Left lung (tissue), 10 donors: ENCODE data around the gene UNC13C. TPM values are rescaled to one million over a fixed set of nuclear protein-coding genes. Genes with fewer than 3 reads are reported as not detected.

Experiments used
- ATAC-seq: fragments of 200-7000 bp; cut with Tn5 transposase; one replicate; pipeline ENCODE4 v1.9.1; 2020; ENCODE audit warnings: moderate library complexity
- DNase-seq, 4 donors: peaks; one replicate each; pipeline ENCODE4 v3.0.0-alpha.2; 2013 to 2020
- H3K27ac ChIP-seq, 2 donors: fragments of 200-600 bp; sonication (generic) in 1 of 2; one replicate each; pipeline versions ENCODE4 v1.5.0 to v1.8.0; 2020 to 2021
- H3K27me3 ChIP-seq, 2 donors: fragments of 200-600 bp; sonication (generic) in 1 of 2; one replicate each; pipeline versions ENCODE4 v1.5.0 to v1.8.0; 2020 to 2021
- H3K36me3 ChIP-seq, 2 donors: fragments of 200-600 bp; sonication (generic) in 1 of 2; one replicate each; pipeline versions ENCODE4 v1.5.0 to v1.8.0; 2020 to 2021
- H3K4me1 ChIP-seq, 2 donors: fragments of 200-600 bp; one replicate each; pipeline ENCODE4 v1.8.0; 2021
- H3K4me3 ChIP-seq, 2 donors: fragments of 200-600 bp; sonication (generic) in 1 of 2; one replicate each; pipeline versions ENCODE4 v1.5.0 to v1.8.0; 2020 to 2021; ENCODE audit warnings: mild to moderate bottlenecking in 1 of 2
- H3K9me3 ChIP-seq, 2 donors: fragments of 200-600 bp; sonication (generic) in 1 of 2; one replicate each; pipeline versions ENCODE4 v1.5.0 to v1.8.0; 2020 to 2021
- CTCF ChIP-seq, 2 donors: fragments of 200-600 bp; sonication (generic) in 1 of 2; IDR thresholded peaks; one replicate each; pipeline versions ENCODE4 v1.5.0 to v1.8.0; 2021; ENCODE audit warnings: antibody characterized with exemption in 2 of 2
- intact Hi-C, 2 donors: fragments of 100-400 bp; cut with DNase I; formaldehyde crosslinking; loops; one replicate each; pipeline versions ENCODE4 v1.11.2 to v1.14.2; 2022
- polyA plus RNA-seq, 6 donors: library from polyadenylated mRNA; unstranded; fragments of 120-200 nt; gene quantifications; one replicate each; pipeline ENCODE4 v1.2.1, GENCODE V29; 2013; ENCODE audit not compliant: insufficient read length in 6 of 6
- total RNA-seq, 2 donors: library from RNA; stranded (reverse); fragmentation: NEBNext Ultra II Directional; extraction: Animal tissue kit (Norgen Biotek cat#: 25700); gene quantifications; one replicate each; pipeline ENCODE4 v1.2.1, GENCODE V29; 2021
- donor health status: DM: no; HTN: yes; CAD: no.
- donor health status: DM: no; HTN: no; CAD: no.

Gene UNC13C
- total and polyA plus RNA-seq, 8 donors: 0.03 to 19.2 (median 12.8) TPM

GRCh38 chr15:54605043-54605442 is 626.8 kb downstream of the UNC13C start:
- Histone ChIP-seq H3K27ac (no peak overlapping the region), H3K4me3 (no peak overlapping the region), H3K27me3 (no peaks in the 10 kb centered on the region), H3K36me3 (no peaks in the 10 kb centered on the region), H3K4me1 (no peaks in the 10 kb centered on the region), H3K9me3 (no peaks in the 10 kb centered on the region)
- intact Hi-C loops: no loop called here
- TF ChIP-seq CTCF (IDR thresholded peaks at IDR 0.05): no peak
- DNase-seq (peak in 1 of 4 donors; percentile 81), ATAC-seq (no peak)

DNA sequence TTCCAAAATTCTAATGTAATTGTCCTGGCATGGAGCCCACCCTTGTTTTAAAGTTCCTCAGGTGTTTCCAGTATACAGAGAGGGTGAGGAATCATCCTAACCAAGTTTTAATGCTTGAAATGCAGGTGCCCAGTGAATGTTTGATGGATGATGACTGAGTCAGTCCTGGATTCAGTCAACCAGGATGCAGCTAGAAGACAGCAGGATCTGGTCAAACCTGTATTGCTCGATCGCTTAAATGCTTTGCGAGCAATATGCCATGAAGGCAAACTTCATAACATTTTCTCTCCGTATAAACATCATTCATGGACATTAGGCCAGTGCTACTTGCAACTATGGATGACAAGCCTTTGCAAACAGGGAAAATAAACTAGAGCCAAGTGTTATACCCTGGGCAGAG is 627.3 kb downstream of the UNC13C start:
- TF ChIP-seq CTCF (IDR thresholded peaks at IDR 0.05): no peak
- no peak overlapping the region for H3K27ac ChIP-seq
- no peaks in the 10 kb centered on the region for H3K27me3 ChIP-seq
- DNase-seq: no peak
- no peaks in the 10 kb centered on the region for H3K4me1 ChIP-seq
- intact Hi-C loops: no loop called here
- no peaks in the 10 kb centered on the region for H3K9me3 ChIP-seq
- no peak for ATAC-seq
- no peak overlapping the region for H3K4me3 ChIP-seq
- H3K36me3 ChIP-seq: no peaks in the 10 kb centered on the region

DNA sequence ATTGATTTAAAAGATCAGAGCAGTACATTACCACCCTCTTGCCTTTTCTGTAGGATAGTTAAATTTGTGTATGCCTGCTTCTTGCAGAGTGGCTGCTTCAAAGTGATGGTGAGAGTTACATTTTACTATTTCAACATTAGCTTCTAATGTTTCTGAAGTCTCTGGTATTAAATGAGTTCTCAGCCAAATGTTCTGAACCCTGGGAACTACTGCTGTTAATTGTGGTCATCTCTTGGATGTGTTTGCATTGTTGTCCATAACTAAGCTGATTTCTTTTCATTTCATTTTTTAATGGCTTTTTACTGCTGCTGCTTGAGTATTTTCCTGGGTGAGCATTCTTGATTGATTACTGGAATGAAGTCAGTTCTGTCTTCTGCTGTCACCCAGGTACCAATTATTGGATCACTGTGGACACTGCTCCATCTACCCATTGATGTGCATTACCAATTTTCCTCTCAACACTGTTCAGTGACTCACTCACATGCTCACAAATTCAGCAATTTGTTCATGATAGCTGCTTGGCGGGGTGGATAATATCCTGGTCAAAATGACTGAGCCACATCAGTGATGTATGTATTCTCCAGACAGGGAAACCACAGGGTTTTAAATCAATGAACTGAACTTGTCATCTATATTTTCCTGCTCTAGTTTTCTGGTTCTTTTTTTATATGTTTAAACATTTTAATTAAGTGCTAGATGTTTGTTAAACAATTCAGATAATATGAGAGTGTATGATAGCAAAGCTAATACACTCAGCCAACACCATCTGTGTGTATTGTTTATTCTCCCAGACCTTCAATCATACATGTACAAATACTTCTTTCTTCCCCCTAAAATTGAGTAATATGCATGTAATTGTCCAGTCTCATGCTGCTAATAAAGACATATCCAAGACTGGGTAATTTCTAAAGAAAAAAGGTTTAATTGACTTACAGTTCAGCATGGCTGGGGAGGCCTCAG is 630.9 kb downstream of the UNC13C start:
- H3K27ac ChIP-seq: no peak overlapping the region
- no peak overlapping the region for H3K4me3 ChIP-seq
- DNase-seq: peak in 2 of 4 donors; percentile 24 to 60
- no peaks in the 10 kb centered on the region for H3K27me3 ChIP-seq
- ATAC-seq: no peak
- no peak for TF ChIP-seq CTCF (IDR thresholded peaks at IDR 0.05)
- no peaks in the 10 kb centered on the region for H3K9me3 ChIP-seq
- H3K36me3 ChIP-seq: no peaks in the 10 kb centered on the region
- no peaks in the 10 kb centered on the region for H3K4me1 ChIP-seq
- intact Hi-C loops: no loop called here

GRCh38 chr15:54618120-54618519 is 639.9 kb downstream of the UNC13C start:
- Histone ChIP-seq H3K27ac (no peak overlapping the region), H3K4me3 (no peak overlapping the region), H3K27me3 (no peaks in the 10 kb centered on the region), H3K9me3 (no peaks in the 10 kb centered on the region), H3K4me1 (no peaks in the 10 kb centered on the region), H3K36me3 (no peaks in the 10 kb centered on the region)
- intact Hi-C loops: no loop called here
- TF ChIP-seq CTCF (IDR thresholded peaks at IDR 0.05): no peak
- no peak for DNase-seq
- ATAC-seq: no peak

GRCh38 chr15:54619180-54619579 is 640.9 kb downstream of the UNC13C start:
- no peak for TF ChIP-seq CTCF (IDR thresholded peaks at IDR 0.05)
- H3K27me3 ChIP-seq: no peaks in the 10 kb centered on the region
- no peaks in the 10 kb centered on the region for H3K4me1 ChIP-seq
- H3K4me3 ChIP-seq: no peak overlapping the region
- no peaks in the 10 kb centered on the region for H3K9me3 ChIP-seq
- ATAC-seq (no peak), DNase-seq (no peak)
- H3K36me3 ChIP-seq: no peaks in the 10 kb centered on the region
- no peak overlapping the region for H3K27ac ChIP-seq
- intact Hi-C loops: no loop called here
